Panc1 (cell line): ENCODE results near the gene BTBD9.

ENCODE experiments used
- CTCF ChIP-seq: fragments of 450-650 bp; IDR thresholded peaks from 2 replicates; pipeline ENCODE4 v1.5.1; 2017; ENCODE audit warnings: mild to moderate bottlenecking
- POLR2AphosphoS5 ChIP-seq: IDR thresholded peaks from 2 replicates; pipeline ENCODE4 v1.6.1; 2012; ENCODE audit warnings: mild to moderate bottlenecking, low read depth, low read length, moderate library complexity
- REST ChIP-seq, 2 experiments: IDR thresholded peaks; 2 replicates each; pipeline ENCODE4 v1.6.1; 2011 to 2012; ENCODE audit warnings: low read depth in 2 of 2, control low read depth in 1 of 2, low read length in 1 of 2, mild to moderate bottlenecking in 1 of 2, moderate library complexity in 1 of 2; ENCODE audit not compliant: insufficient read depth in 1 of 2
- SIN3A ChIP-seq: IDR thresholded peaks from 2 replicates; pipeline ENCODE4 v1.6.1; 2012; ENCODE audit warnings: low read depth, mild to moderate bottlenecking, low read length, moderate library complexity, borderline replicate concordance; ENCODE audit not compliant: insufficient read depth
- TCF7L2 ChIP-seq: IDR thresholded peaks from 2 replicates; pipeline ENCODE4 v1.6.1; 2011; ENCODE audit warnings: mild to moderate bottlenecking, low read depth, low read length, inconsistent platforms

GRCh38 chr6:38593998-38594665 lies 45.6 kb downstream of the BTBD9 start:
- TF ChIP-seq CTCF, result no peak
- no peak for TF ChIP-seq SIN3A
- no peak for TF ChIP-seq POLR2AphosphoS5
- no peak for TF ChIP-seq REST (IDR thresholded peaks at IDR 0.05; ENCODE audit: insufficient read depth in 1 of 2, low read depth in 2 of 2, low read length in 1 of 2)
- TF ChIP-seq TCF7L2, result no peak
